GM18517 (cell line): ENCODE data around the gene SLC22A12.

Experiments used
- ATAC-seq: cut with Tn5 transposase; IDR thresholded peaks from one replicate; pipeline ENCODE4 v1.9.1; 2021; ENCODE audit warnings: mild to moderate bottlenecking, moderate library complexity; ENCODE audit not compliant: unreplicated experiment

The SLC22A12 gene

DNA sequence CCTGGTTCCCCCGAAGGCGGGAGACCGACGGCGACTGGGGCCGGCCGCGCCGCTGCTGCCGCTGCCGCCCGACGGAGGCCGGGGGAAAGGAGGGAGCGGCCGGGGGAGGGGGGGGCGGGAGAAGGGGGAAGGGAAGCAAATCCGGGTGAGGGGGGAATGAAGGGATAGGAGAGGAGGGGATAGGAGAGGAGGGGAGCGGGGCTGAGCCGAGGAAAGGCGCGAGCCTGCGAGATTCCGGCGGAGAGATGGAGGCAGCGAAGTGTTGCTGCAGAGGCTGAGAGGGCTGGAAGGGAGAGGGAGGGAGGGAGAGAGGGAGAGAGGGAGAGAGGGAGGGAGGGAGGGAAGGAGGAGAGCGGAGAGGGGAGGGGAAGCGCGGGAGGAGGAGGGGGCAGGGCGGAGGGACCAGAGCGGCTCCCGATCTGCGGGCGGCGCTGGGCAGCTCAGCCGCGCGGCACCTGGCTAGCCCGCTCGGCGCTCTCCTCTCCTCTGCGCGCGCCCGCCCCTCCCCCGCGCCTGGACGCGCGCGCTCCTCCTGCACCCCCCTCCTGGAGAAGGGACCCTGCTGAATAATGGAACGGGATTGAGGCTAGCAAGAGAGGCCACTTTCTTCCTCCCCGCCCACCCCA, 52.3 kb downstream of the SLC22A12 start:
- ATAC-seq: no peak

DNA sequence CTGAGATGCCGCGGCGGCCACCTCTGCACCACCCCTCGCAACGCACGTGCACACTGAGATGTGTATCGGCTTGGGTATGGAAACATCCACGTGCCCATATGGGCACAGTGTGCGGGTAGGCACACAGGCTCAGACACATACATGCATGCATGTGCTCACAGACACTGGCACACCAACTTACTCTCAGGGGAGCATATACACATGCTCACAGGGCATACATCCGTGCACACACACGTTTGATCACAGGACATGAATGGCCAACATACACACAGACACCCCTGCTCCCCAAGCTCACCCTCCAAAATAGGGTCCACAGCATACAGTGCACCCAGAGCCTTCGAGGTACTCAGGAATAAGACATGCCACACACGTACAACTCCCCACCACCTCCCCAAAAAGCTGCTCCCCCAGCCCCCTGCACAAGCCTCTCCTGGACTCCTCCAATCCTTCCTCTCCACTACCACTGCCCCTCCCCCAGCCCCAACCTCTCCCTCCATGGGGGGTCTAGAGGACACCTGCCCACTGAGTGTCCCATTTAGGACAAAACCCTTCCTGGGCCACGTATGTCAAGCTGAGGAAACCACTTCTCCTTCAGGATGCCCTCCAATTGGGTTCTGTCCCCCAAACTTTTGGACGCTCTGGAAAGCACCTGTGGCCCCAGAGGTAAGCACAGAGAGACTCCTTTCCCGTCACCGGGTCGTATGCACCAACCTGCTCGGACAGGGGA, 53.1 kb downstream of the SLC22A12 start:
- ATAC-seq: no peak

- no peak for ATAC-seq
These were observed 53.7 kb downstream of the SLC22A12 start for GRCh38 chr11:64644647-64645275.

DNA sequence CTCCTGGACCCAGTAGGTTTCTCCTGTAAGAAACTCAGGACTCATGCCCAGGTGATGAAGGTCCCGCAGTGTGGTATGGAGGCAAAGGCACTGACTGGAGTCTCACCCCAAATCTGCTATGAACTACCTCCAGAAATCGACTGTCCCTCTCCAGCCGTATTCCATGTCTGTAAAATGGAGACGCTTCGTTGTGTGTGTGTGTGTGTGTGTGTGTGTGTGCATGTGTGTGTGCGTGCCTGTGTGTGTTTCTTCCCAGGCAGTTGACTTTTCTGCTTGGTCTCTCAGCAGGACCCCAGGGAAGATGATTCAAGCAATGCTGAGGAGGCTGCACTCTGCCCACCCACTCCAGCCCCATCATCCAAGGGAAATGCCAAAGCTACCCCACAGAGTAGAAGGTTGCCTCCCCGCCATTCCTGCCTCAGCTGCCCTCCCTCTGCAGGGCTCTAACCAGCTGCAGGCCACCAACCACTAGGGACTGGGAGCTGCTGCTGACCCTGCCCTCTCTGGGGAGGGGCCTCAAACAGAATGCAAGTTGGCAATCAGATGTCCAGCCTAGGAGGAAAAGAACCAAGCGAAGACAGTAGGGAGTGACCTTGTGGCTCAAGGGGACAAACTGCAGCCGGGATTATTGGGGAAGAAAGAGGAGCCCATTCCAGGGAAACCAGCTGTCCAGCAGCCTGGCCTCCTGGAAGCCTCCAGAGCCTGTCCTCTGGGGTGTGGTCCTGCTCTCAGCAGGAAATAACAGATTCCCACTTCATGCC, 56.2 kb downstream of the SLC22A12 start:
- no peak for ATAC-seq

- no peak for ATAC-seq
These were observed 57.5 kb downstream of the SLC22A12 start for GRCh38 chr11:64648551-64648950.

- no peak for ATAC-seq
These were observed 58.3 kb downstream of the SLC22A12 start for GRCh38 chr11:64649291-64649697.

- ATAC-seq: no peak
These were observed 60.0 kb downstream of the SLC22A12 start for GRCh38 chr11:64650923-64651523.
